B cell (primary cell): ENCODE measurements around the gene SEH1L.

Experiments
- CTCF ChIP-seq: fragments of 200-600 bp; IDR thresholded peaks from one replicate; pipeline ENCODE4 v1.8.0; 2022; ENCODE audit warnings: antibody characterized with exemption, mild to moderate bottlenecking
- EZH2 ChIP-seq: IDR thresholded peaks from 2 replicates; pipeline ENCODE4 v1.6.1; 2012; ENCODE audit warnings: borderline replicate concordance, low read depth, mild to moderate bottlenecking, moderate library complexity, low read length; ENCODE audit not compliant: insufficient read depth, poor library complexity, severe bottlenecking

GRCh38 chr18:12990967-12991820, 43.4 kb downstream of the SEH1L start, which contains the start of gene CEP192:
- TF ChIP-seq CTCF (peak; percentile 36), EZH2 (no peak)
